GM18909 (cell line): ENCODE measurements around the gene SPTLC1.

Experiments
- ATAC-seq: cut with Tn5 transposase; IDR thresholded peaks from one replicate; pipeline ENCODE4 v1.9.1; 2021; ENCODE audit warnings: mild to moderate bottlenecking; ENCODE audit not compliant: unreplicated experiment, poor library complexity

The SPTLC1 gene

GRCh38 chr9:91994422-91994821 lies 120.8 kb downstream of the SPTLC1 start:
- no peak for ATAC-seq

GRCh38 chr9:91992461-91993041 lies 122.7 kb downstream of the SPTLC1 start:
- ATAC-seq, result no peak

- ATAC-seq, result no peak
Observed at GRCh38 chr9:91991721-91992341, 123.4 kb downstream of the SPTLC1 start.

- no peak for ATAC-seq
Observed at GRCh38 chr9:91986248-91986647, 129.0 kb downstream of the SPTLC1 start.

- no peak for ATAC-seq
Observed at GRCh38 chr9:91985692-91986091, 129.5 kb downstream of the SPTLC1 start.
